GM12878 (cell line): Measurements from ENCODE around the gene GSG1L. TPM values are rescaled to one million over a fixed set of nuclear protein-coding genes. Genes with fewer than 3 reads are reported as not detected.
"Not testable (repeated sequence)": the region's sequence is repeated elsewhere in the genome, so short reads cannot be mapped to it uniquely, and the experiment has no call there.

Source experiments
- ATAC-seq: fragments of 200-7000 bp; cut with Tn5 transposase; 3 replicates; pipeline ENCODE4 v1.9.1; 2020; ENCODE audit warnings: mild to moderate bottlenecking, moderate library complexity
- BruUV-seq: library from RNA; stranded (reverse); fragments of 400-500 nt; replicated peaks from 2 replicates; lab custom pipeline; 2021; lab: Mats Ljungman, UMichigan
- CTCF ChIA-PET: fragments of 300-600 bp; sonication (Branson Sonifier 250); formaldehyde crosslinking; extraction: SDS; loops from one replicate; lab custom pipeline; 2021; ENCODE audit warnings: inconsistent platforms; lab: Yijun Ruan, JAX
- POLR2A ChIA-PET: fragments of 350-600 bp; formaldehyde crosslinking; extraction: SDS; loops from one replicate; lab custom pipeline; 2021; ENCODE audit warnings: inconsistent platforms; lab: Charles Lee
- RAD21 ChIA-PET: fragments of 300-600 bp; sonication (Branson Sonifier 250); formaldehyde crosslinking; loops from one replicate; lab custom pipeline; 2023; ENCODE audit warnings: antibody characterized with exemption; ENCODE audit not compliant: unreplicated experiment; lab: Charles Lee
- SMC1A ChIA-PET: fragments of 300-600 bp; sonication (Branson Sonifier 250); formaldehyde crosslinking; loops from one replicate; lab custom pipeline; 2023; ENCODE audit not compliant: unreplicated experiment, uncharacterized antibody; lab: Charles Lee
- DNase-seq: peaks from one replicate; pipeline ENCODE4 v3.0.0-alpha.2; 2011; ENCODE audit warnings: low read depth, low spot score
- FAIRE-seq: peaks from 3 replicates; lab custom pipeline; 2011; peaks lifted over from hg19 to GRCh38; lab: Jason Lieb, UNC
- H2AFZ ChIP-seq: 2 replicates; pipeline ENCODE4 v1.6.0; 2011; ENCODE audit warnings: low read depth, low read length, control low read depth; ENCODE audit not compliant: control insufficient read depth
- H3K27ac ChIP-seq: 2 replicates; pipeline ENCODE4 v1.5.1; 2011; ENCODE audit warnings: control low read depth; ENCODE audit not compliant: control insufficient read depth, insufficient read depth
- H3K27me3 ChIP-seq, 2 experiments: replicated peaks in 1 of 2; 2 replicates each; pipeline versions ENCODE4 v1.6.0 to v1.6.1; 2011; ENCODE audit warnings: low read length in 1 of 2; ENCODE audit not compliant: control insufficient read depth in 2 of 2, insufficient read depth in 2 of 2
- H3K36me3 ChIP-seq, 2 experiments: 2 replicates each; pipeline ENCODE4 v1.5.1; 2011; ENCODE audit warnings: low read length in 1 of 2; ENCODE audit not compliant: control insufficient read depth in 2 of 2, insufficient read depth in 2 of 2
- H3K4me1 ChIP-seq: 2 replicates; pipeline ENCODE4 v1.6.1; 2011; ENCODE audit warnings: mild to moderate bottlenecking, low read length, moderate library complexity, mixed read lengths; ENCODE audit not compliant: control insufficient read depth, insufficient read depth
- H3K4me2 ChIP-seq: 2 replicates; pipeline ENCODE4 v1.6.0; 2011; ENCODE audit warnings: control low read depth; ENCODE audit not compliant: control insufficient read depth, insufficient read depth
- H3K4me3 ChIP-seq: fragments of 200-600 bp; sonication (generic); 2 replicates; pipeline ENCODE4 v1.5.1; 2016
- H3K79me2 ChIP-seq: 2 replicates; pipeline ENCODE4 v1.6.0; 2011; ENCODE audit warnings: low read length; ENCODE audit not compliant: control insufficient read depth, insufficient read depth
- H3K9ac ChIP-seq: 2 replicates; pipeline ENCODE4 v1.8.0; 2011; ENCODE audit warnings: low read length, control low read depth, mixed read lengths; ENCODE audit not compliant: control insufficient read depth, insufficient read depth
- H3K9me3 ChIP-seq: replicated peaks from 3 replicates; pipeline ENCODE4 v1.5.1; 2011; ENCODE audit warnings: mild to moderate bottlenecking, low read length; ENCODE audit not compliant: control insufficient read depth, insufficient read depth
- H4K20me1 ChIP-seq: 2 replicates; pipeline ENCODE4 v1.6.0; 2011; ENCODE audit not compliant: control insufficient read depth, insufficient read depth
- BCL11A ChIP-seq: IDR thresholded peaks from 2 replicates; pipeline ENCODE4 v1.6.1; 2011; ENCODE audit warnings: low read depth, low read length
- ESRRA ChIP-seq: IDR thresholded peaks from 2 replicates; pipeline ENCODE4 v1.6.1; 2012; ENCODE audit warnings: mild to moderate bottlenecking, low read length, improper control_type of control experiment
- GATAD2B ChIP-seq: fragments of 450-650 bp; conservative IDR thresholded peaks from 2 replicates; pipeline ENCODE4 v1.6.1; 2017; ENCODE audit warnings: low read depth, mild to moderate bottlenecking, moderate library complexity
- JUND ChIP-seq: IDR thresholded peaks from 2 replicates; pipeline ENCODE4 v1.6.1; 2012; ENCODE audit warnings: low read depth, mild to moderate bottlenecking, low read length, improper control_type of control experiment, moderate library complexity
- POLR2AphosphoS5 ChIP-seq: IDR thresholded peaks from 2 replicates; pipeline ENCODE4 v1.6.1; 2011; ENCODE audit warnings: mild to moderate bottlenecking, low read length, inconsistent platforms
- POU2F2 ChIP-seq: IDR thresholded peaks from 3 replicates; pipeline ENCODE4 v1.6.1; 2011; ENCODE audit warnings: low read depth, mild to moderate bottlenecking, low read length, borderline replicate concordance
- RCOR1 ChIP-seq: conservative IDR thresholded peaks from 2 replicates; pipeline ENCODE4 v1.6.1; 2012; ENCODE audit warnings: low read depth, low read length, improper control_type of control experiment
- SREBF1 ChIP-seq: IDR thresholded peaks from 2 replicates; pipeline ENCODE4 v1.6.1; 2012; ENCODE audit warnings: mild to moderate bottlenecking, low read length
- YY1 ChIP-seq: IDR thresholded peaks from 2 replicates; pipeline ENCODE4 v1.6.1; 2011; ENCODE audit warnings: low read depth, mild to moderate bottlenecking, low read length
- WGBS: methylation state at CpG from one replicate; pipeline ENCODE4 v1.1.6; 2016; ENCODE audit warnings: low lambda C conversion rate; ENCODE audit not compliant: insufficient replicate concordance, insufficient coverage; ENCODE audit errors: missing lambda C conversion rate; 5-methylcytosine and 5-hydroxymethylcytosine counted together
- in situ Hi-C: fragments of 300-500 bp; cut with MboI; formaldehyde crosslinking; loops from 9 replicates; pipeline ENCODE4 v1.14.3; 2018; ENCODE audit warnings: mixed read lengths
- intact Hi-C: fragments of 100-400 bp; cut with micrococcal nuclease; formaldehyde crosslinking; loops from one replicate; pipeline ENCODE4 v1.14.2; 2022; ENCODE audit not compliant: unreplicated experiment
- polyA plus RNA-seq, 11 experiments: library from polyadenylated mRNA; depleted of rRNA in 4 of 11; unstranded in 6 of 11; stranded (reverse) in 5 of 11; fragments of >200 nt; fragmentation: Nextera tagmentation in 4 of 11; fragmentation: Illumina TruSeq in 1 of 11; extraction: Ambion mirVana in 4 of 11; extraction: Trizol in 1 of 11; gene quantifications; 1 replicate in 1 of 11; 2 replicates in 10 of 11; pipeline versions ENCODE4 v1.2.1 to v1.2.3, GENCODE V29; 2011 to 2016; ENCODE audit warnings: inconsistent platforms in 2 of 11, missing spikeins in 2 of 11, low read depth in 1 of 11
- total RNA-seq, 4 experiments: library from RNA; depleted of rRNA in 3 of 4; stranded (reverse); fragments of >200 nt in 3 of 4; fragmentation: Illumina TruSeq in 1 of 4; extraction: Trizol in 1 of 4; gene quantifications; 2 replicates each; pipeline versions ENCODE4 v1.2.1 to v1.2.3, GENCODE V29; 2013 to 2021
- TF ChIP-seq, protein P1 (sequence below): IDR thresholded peaks from 2 replicates; pipeline ENCODE4 v1.6.1; 2011; ENCODE audit warnings: low read depth, mild to moderate bottlenecking, low read length, moderate library complexity, borderline replicate concordance; ENCODE audit errors: extremely low read depth

GSG1L gene
- total and polyA plus RNA-seq, 10 of the 15 experiments (the other 5 are each of a cell fraction or from before 2014, with no cell fraction given), result not detected

DNA sequence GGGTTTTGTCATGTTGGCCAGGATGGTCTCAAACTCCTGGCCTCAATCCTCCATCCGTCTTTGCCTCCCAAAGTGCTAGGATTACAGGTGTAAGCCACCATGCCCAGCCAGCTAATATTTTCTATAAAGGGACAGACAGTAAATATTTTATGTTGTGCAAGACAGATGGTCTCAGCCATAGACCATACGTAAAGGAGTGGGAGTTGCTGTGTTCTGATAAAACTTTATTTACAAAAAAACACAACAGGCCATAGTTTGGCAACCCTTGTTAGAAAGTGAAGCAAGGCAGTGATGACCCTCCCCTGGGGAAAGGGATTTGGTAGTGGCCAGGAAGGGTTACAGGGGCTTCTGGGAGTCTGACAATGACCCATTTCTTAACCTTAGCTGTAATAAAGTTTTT is 119.7 kb downstream of the GSG1L start:
- CTCF ChIA-PET, result no interaction called here
- TF ChIP-seq ESRRA, result no peak
- no peak for TF ChIP-seq JUND
- TF ChIP-seq POLR2AphosphoS5, result no peak
- TF ChIP-seq BCL11A, result no peak
- TF ChIP-seq RCOR1, result no peak
- no peak for TF ChIP-seq SREBF1
- no peak for TF ChIP-seq POU2F2
- no peak for TF ChIP-seq YY1
- TF ChIP-seq, protein P1, sequence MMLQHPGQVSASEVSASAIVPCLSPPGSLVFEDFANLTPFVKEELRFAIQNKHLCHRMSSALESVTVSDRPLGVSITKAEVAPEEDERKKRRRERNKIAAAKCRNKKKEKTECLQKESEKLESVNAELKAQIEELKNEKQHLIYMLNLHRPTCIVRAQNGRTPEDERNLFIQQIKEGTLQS, result no peak
- TF ChIP-seq GATAD2B, result no peak
- Histone ChIP-seq H3K27ac (no peak overlapping the region), H3K9me3 (no peaks in the 10 kb centered on the region), H3K4me2 (no peak overlapping the region), H3K9ac (no peak overlapping the region), H3K27me3 (no peaks in the 10 kb centered on the region), H2AFZ (no peak overlapping the region), H3K36me3 (no peaks in the 10 kb centered on the region), H3K4me1 (no peaks in the 10 kb centered on the region), H4K20me1 (no peaks in the 10 kb centered on the region), H3K4me3 (no peak overlapping the region), H3K79me2 (no peaks in the 10 kb centered on the region)
- in situ Hi-C loops (no loop called here), intact Hi-C loops (no loop called here)
- POLR2A ChIA-PET, result no interaction called here
- FAIRE-seq (no peak), ATAC-seq (no peak), DNase-seq (no peak)
- RAD21 ChIA-PET, result no interaction called here
- BruUV-seq, result no TSS peak
- WGBS, result 27% methylated on average over 2 of the region's 2 CpGs
- SMC1A ChIA-PET, result no interaction called here

DNA sequence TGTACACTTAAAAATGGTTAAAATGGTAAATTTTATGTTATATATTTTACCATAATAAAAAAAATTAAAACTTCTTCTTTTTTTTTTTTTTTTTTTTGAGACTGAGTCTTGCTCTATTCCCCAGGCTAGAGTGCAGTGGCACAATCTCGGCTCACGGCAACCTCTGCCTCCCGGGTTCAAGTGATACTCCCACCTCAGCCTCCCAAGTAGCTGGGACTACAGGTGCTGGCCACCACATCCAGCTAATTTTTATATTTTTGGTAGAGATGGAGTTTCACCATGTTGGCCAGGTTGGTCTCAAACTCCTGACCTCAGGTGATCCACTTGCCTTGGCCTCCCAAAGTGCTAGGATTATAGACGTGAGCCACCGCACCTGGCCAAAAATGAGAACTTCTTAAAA is 121.4 kb downstream of the GSG1L start:
- H3K4me1 ChIP-seq, H4K20me1 ChIP-seq, intact Hi-C loops, CTCF ChIA-PET, RAD21 ChIA-PET, H3K9ac ChIP-seq, H3K27ac ChIP-seq, H3K4me3 ChIP-seq, H3K79me2 ChIP-seq, in situ Hi-C loops, H3K36me3 ChIP-seq, ATAC-seq, FAIRE-seq, H3K9me3 ChIP-seq, H2AFZ ChIP-seq, SMC1A ChIA-PET, H3K27me3 ChIP-seq, H3K4me2 ChIP-seq, DNase-seq, BruUV-seq: not testable (repeated sequence)
- 67% methylated on average over 5 of the region's 5 CpGs for WGBS
- POLR2A ChIA-PET, result interaction anchor here (0.7 kb wide), 1 partner anchor 22 kb away, joined by 4 read pairs; no protein-coding TSS in a partner anchor
